HG03457 (cell line): ENCODE data around the gene IFNAR2.
A peak's percentile ranks its signal among the peaks of the same experiment; 100 is the strongest.
"Not testable (repeated sequence)": the region's sequence is repeated elsewhere in the genome, so short reads cannot be mapped to it uniquely, and the experiment has no call there.

Experiments used
- ATAC-seq: cut with Tn5 transposase; IDR thresholded peaks from one replicate; pipeline ENCODE4 v1.9.1; 2021; ENCODE audit warnings: moderate number of reproducible peaks; ENCODE audit not compliant: unreplicated experiment

IFNAR2 gene

DNA sequence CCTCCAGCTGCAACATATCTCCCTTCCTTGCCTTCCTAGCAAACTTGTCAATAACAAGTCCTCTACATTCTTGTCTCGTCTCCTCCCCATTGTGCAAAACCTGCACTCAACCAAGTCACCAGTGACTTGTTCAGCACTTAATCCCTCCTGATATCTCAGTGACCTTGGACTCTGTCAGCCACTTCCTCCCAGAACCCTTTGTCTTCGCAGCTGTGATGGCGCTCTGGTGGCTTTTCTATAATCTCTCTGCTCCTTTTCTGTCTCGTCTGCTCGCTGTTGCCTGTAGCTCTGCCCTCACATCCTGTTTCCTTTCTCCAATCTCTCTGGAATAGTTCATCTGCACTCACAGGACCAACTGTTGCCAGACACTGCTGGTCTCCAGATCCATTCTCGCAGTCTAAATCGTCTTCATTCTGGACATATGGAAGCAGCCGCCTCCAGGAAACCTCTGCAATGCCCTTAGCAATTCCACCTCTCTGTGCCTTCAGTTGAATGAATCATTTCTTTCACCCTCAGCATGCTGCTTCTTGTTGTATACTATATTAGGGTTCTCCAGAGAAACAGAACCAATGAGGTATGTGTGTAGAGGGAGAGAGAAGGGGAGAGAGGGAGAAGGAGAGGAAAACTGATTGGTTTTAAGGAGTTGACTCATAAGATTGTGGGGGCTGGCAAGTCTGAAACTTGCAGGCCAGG lies 17.4 kb upstream of the IFNAR2 start:
- no peak for ATAC-seq

DNA sequence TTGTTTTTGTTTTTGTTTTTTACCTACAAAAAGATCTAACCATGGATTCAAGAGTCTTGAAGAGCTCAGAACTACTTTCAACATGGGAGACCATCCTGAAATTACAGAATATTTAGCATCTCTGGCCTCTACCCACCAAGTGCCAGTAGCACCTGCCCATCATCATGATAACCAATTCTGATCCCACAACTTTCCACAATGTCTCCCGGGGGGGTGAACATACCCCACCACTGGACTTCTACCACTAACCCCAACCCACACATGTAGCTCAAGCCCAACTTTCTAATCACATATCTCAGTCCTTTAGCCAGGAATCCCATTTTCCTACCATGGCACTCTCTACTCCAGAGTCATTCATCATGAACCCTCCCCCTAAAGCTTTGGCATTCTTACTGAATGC lies 15.7 kb upstream of the IFNAR2 start:
- no peak for ATAC-seq

DNA sequence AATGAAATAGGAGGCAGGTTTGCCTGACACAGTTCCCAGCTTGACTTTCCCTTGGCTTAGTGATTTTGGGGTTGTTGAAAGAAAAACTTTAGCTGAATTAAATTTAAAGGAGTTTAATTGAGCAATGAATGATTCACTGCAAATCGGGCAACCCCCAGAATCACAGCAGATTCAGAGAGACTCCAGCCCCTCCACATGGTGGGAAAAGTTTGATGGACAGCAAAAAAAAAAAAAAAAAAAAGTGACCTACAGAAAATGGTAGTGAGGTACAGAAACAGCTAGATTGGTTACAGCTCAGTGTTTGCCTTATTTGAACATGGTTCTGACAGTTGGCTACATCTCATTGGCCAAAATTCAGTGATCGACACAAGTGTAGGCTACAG lies 12.6 kb upstream of the IFNAR2 start:
- ATAC-seq = no peak

DNA sequence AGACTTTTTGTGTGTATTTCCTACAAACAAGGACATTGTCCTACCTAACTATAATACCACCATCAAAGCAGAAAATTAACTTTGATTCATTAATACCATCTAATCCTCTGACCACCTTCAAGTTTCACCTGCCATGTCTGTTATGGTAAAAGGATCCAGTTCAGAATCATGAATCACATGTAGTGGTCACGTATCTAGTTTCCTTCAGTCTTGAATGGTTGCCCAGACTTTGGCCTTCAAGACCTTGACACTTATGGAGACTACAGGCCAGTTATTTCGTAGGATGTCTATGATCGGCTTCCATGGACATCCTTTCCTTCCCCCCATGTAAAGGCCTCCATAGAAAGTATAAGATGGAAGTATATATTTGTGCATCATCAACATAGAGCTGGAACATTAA lies 10.4 kb upstream of the IFNAR2 start:
- ATAC-seq = no peak

DNA sequence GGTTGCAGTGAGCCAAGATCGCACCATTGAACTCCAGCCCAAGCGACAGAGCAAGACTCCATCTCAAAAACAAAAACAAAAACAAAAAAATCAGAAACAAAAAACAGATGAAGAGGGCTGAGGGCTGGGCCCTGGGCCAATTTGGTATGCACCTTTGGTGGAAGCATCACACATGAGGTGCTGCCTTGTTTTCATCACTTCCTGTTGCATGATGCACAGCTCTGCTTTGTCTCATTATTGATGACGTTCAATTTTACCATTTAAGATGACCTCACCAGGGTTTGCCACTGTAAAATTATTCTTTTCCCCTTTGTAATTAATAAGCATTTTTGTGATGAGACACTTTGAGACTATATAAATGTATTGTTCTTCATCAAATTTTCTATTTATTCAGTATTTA lies 9.8 kb upstream of the IFNAR2 start:
- no peak for ATAC-seq

DNA sequence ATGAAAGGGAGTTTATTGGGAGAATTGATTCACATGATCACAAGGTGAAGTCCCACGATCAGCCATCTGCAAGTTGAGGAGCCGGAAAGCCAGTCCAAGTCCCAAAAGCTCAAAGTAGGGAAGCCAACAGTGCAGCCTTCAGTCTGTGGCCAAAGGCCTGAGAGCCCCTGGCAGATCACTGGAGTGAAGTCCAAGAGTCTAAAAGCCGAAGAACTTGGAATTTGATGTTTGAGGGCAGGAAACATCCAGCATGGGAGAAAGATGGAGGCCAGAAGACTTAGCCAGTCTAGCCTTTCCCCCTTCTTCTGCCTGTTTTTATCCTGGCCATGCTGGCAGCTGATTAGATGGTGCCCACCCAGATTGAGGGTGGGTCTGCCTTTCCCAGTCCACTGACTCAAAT lies 4.4 kb upstream of the IFNAR2 start:
- not testable (repeated sequence) for ATAC-seq

DNA sequence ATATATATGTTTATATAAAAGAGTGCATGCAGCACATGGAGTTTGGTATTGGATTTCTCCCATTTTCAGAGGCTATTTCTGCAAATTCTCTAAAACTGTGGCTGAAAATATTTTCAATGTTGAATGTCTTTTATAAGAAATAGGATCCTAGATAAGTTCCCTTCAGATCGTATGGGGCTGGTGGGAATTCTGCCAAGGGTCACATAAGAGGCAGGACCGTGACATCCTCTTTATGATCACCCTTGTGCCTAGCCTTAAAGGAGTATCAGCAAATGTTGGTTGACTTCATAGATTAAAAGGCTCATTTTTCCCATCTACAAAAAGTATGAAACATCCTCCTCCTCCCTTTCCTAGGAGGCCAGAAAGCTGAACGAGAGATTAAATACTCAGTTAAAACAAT lies 1.3 kb upstream of the IFNAR2 start:
- ATAC-seq = no peak

DNA sequence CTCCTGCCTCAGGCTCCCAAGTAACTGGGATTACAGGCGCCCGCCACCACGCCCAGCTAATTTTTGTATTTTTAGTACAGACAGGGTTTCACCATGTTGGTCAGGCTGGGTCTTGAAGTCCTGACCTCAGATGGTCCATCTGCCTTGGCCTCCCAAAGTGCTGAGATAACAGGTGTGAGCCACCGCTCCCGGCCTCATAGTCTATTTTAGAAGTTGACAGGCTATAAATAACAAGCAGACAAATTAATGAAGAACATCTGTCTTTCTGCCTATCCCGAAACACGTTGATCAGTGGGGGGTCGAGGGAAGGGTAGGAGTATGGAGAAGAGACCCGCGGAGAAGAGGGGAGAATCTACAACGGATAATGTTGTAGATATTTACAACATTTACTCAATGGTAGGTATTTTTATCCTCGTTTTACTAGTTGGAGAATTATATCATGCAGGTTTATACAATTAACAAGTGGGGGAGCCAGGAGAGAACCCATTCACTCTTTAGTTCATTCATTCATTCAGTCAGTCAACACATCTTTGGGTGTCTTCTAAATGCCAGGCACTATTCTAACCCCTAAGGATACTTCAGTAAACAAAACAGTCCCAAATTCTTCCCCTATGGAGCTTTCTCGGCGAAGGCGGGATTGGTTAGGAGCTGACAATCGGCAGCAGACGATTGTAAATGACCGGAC lies 497 bp upstream of the IFNAR2 start:
- ATAC-seq = no peak

DNA sequence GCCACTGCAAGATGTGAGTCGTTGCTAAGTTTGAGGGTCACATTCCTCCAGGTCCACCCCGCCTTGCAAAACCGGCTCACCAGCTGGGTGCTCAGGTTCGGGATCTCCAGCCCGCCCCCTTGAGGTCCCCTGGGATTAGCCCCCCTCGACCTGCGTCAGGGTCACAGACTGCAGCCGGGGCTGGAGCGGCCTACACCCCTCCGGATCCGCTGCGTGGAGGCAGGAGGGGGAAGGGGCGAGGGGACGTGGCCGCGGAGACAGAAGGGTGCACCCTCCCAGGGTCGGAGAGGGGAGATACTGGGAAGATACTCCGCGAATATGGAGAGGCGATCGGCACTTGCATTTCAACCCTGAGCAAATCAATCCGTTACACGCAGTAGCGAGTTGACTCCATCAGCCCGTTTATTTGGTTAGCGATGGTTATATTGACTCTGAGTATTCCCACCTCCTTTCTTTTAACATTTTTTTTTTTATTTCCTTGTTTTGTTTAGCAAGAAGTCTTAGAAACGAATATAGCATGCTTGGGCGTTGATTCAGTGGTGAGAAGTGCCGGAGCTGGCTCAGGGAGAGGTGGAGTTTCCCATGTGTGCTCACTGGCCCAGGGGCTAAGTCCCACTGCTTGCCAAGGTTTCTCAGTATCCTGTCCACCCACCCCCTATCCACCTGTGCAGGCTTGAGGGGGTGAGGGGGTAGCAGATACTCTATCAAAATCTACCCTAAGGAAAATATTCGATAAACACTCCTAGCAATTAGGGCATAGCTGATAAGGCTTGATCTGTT lies 997 bp downstream of the IFNAR2 start:
- no peak for ATAC-seq

DNA sequence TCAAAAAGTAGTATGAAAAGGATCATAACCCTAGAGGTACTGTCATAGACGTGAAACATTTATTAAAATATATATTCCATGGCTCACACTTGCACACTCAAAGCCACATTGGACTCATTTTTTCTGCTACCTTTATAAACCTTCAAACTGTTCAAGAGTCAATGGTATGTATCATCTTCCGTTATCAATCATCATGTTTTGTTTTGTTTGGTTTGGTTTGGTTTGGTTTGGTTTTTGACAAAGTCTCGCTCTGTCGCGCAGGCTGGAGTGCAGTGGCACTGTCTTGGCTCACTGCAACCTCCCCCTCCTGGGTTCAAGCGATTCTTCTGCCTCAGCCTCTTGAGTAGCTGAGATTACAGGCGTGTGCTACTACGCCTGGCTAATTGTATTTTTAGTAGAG lies 1.8 kb downstream of the IFNAR2 start:
- ATAC-seq = no peak

DNA sequence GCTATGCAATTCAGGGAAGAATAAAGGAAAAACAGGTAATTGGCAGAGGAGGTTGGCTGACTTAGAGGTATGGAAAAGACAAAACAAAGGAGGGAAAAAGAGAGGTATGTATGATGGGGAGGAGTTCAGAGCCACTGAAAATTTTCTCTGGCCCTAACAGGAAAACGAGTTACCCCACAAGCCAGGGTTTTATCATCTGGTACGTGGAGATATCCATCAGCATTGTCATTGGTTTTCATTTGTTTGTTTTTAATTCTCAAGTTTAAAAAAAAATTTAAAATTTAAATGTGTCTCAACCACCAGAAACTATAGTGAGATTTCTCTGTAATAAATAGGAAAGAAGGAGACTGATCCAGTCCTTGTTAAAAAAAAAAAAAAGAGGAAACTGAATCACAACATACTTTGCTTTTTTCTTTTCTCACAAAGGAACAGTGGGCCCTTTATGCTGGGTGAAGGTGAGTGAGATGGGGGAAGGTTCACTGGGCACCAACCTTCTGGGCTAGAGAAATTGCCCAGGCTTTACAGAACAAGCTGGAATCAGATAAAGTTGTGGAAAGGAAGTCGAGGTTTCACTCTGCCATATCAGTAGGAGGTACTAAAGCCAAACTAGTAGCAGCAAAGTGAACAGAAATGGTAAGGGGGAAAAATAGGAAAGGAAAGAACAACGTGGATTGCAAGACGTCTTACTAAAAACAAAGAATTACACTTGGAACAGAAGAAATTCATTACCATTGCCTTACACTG lies 2.7 kb downstream of the IFNAR2 start:
- ATAC-seq = no peak

DNA sequence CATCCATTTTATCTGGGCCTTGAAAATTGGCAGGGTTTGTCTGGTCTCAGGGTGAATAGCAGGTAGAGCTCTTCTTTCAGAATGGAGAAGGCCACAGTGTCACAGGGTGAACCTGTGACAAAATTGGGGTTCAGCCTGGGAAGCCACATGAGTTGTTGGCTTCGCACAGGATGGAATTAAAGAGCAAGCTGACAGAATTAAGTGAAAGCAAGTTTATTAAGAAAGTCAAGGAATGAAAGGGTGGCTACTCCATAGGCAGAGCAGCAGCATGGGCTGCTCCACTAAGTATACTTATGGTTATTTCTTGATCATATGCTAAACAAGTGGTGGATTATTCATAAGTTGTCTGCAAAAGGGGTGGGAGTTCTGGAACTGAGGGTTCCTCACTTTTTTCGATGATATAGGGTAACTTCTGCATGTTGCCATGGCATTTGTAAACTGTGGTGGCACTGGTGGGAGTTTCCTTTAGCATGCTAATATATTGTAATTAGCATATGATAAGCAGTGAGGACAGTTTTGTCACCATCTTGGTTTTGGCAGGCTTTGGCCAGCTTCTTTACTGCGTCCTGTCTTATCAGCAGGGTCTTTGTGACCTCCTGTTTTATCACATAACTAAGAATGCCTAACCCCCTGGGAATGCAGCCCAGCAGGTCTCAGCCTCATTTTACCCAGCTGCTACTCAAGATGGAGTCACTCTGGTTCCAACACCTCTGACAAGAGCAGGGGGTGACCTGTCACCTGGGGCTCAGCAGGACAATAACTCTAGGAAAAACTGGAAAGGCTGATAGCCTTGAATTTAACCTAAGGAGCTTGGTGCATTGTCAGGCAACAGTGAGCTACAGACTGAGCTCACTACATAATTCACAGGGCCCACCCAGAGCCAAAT lies 5.1 kb downstream of the IFNAR2 start:
- ATAC-seq = no peak

DNA sequence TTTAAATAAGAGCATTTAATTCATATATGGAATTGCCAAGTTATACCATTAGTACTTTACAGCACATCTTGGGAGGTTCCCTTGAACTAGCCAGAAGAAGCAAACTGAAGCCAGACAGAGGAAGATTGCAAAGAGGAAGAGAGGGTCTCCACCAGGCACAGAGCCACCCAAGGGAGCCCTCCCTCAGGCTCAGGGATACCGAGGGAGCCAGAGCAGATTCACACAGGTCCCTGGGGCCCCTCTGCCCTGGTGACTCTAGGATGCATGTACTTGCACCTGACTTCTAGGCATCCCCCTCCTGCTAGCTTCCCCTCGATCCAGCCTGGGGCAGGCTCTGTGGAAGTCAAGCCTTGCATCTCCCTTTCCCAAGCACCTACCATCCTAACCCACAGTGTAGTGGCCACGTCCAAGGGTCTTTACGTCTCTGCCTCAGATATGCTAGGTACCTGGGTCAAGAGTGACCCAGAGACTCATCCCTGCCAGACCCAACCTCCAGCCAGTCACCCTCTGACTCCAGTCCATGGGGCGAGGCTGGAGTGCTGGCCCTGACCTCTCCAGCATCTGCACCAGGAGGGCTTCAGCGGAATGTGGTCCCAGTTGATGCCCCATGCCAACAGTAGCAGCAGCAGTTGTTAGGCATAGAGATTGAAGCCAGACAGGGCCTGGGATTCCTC lies 6.4 kb downstream of the IFNAR2 start:
- ATAC-seq = no peak

DNA sequence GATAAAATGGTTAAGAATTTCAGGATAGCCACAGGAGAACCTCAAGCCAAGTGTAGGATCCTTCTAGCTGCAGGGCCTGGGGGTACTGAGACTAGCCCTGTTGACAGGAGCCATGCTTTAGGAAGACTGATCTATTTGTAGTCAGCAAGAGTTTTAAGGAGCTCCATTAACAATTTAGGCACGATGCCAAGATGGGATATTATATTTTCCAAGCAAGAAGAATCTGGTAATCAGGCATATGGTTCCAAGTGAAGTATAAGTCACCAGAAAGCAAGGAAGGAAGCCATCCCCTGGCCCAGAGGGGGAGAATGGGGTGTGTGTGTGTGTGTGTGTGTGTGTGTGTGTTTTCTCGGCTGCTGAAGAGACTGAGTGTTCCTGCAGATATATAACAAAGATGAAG lies 7.0 kb downstream of the IFNAR2 start:
- no peak for ATAC-seq

DNA sequence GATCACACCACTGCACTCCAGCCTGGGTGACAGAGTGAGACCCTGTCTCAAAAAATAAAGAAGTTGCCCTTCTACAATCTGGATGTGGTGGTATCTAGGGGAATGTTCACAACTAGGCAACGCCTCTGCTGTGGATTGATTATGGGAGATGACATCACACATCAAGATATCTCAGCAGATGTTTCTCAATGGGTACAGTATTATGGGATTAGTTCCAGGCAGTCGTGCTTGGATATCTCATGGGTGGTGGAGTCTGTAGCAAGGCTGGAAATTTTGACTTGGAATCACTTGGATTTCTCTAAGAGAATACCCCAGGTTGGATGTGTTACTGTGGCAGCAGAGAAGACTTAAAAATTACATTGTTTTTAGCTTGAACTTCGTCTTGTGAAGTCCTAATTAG lies 7.7 kb downstream of the IFNAR2 start:
- no peak for ATAC-seq

DNA sequence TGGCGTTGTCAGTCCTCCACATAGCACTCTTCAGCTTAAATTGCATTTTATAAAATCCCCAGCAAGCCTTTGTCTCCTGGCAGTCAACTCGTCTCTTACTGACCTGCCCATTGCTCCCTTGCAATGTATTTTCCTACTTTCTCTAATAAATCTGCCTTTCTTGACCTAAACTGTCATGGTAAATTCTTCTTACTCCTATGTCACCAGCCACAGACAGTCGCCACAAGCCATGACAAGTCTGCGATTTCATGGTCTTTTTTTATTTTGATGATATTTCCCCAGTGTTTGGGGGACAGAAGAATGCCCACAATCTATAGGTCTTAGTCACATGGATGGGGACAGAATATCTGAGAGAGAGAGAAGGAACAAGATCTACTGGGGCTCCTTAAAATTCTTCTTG lies 8.4 kb downstream of the IFNAR2 start:
- no peak for ATAC-seq

DNA sequence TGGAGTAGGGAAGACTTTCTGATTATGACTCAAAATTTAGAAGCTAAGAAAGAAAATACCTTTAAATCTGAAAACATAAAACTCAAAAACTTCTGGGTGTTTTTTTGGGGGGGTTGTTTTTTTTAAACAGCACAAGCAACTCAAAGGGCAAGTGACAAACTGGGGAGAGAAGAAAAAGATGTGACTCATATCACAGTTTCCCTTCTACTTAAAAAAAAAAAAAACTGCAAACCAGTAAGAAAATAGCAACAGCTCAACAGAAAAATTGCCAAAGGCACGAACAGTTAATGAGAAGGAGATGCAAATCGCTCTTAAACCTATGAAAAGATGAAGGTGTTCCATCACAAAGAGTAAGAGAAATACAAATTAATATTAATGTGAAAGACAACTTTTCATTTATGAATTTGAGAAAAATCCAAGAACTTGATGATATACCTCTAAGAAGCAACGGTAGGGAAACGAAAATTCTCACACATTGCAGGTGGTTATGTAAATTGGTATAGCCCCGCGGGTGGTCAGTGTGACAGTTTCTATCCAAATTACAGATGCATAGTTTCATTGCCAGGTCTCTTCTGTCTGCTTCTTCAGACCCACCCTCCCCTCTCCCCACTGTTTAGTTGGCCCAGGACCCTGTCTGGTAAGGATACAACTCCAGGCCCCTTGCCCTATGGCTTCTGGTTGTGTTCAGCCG lies 9.0 kb downstream of the IFNAR2 start:
- peak; percentile 68 for ATAC-seq

DNA sequence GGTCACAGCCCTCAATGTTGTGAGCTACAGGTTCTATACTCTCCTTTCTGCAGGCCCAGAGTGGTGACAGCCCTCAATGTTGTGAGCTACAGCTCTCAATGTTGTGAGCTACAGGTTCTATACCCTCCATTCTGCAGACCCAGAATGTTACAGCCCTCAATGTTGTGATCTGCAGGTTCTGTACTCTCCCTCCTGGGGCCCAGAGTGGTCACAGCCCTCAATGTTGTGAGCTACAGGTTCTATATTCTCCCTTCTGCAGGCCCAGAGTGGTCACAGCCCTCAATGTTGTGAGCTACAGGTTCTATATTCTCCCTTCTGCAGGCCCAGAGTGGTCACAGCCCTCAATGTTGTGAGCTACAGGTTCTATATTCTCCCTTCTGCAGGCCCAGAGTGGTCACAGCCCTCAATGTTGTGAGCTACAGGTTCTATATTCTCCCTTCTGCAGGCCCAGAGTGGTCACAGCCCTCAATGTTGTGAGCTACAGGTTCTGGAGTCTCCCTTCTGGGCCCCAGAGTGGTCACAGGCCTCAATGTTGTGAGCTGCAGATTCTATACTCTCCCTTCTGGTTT lies 9.9 kb downstream of the IFNAR2 start:
- ATAC-seq = not testable (repeated sequence)

DNA sequence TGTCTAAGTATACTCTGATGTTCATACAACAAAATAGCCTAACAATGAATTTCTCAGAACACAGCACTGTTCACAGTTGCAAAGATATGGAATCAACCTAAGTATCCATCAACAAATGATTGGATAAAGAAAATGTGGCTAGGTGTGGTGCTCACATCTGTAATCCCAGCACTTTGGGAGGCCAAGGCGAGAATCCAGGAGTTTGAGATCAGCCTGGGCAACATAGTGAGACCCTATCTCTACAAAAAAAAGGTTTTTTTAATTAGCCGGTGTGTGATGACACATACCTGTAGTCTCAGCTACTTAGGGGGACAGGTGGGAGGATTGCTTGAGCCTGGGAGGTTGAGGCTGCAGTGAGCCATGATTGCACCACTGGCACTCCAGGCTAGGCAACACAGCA lies 10.7 kb downstream of the IFNAR2 start:
- ATAC-seq = no peak
